KMS-11 (cell line): Measurements from ENCODE around the gene TOMT.
A peak's percentile ranks its signal among the peaks of the same experiment; 100 is the strongest.

Source experiments
- H2AFZ ChIP-seq: fragments of 200-600 bp; sonication (generic); 2 replicates; pipeline ENCODE4 v1.6.1; 2016; ENCODE audit warnings: antibody characterized with exemption, mixed run types, low read depth
- H3K27ac ChIP-seq: fragments of 200-600 bp; sonication (generic); 2 replicates; pipeline ENCODE4 v1.6.1; 2016; ENCODE audit warnings: mild to moderate bottlenecking, mixed run types
- H3K27me3 ChIP-seq: fragments of 200-600 bp; sonication (generic); 2 replicates; pipeline ENCODE4 v1.6.1; 2017; ENCODE audit warnings: mild to moderate bottlenecking, low read depth, mixed run types, moderate library complexity; ENCODE audit not compliant: insufficient read depth
- H3K36me3 ChIP-seq: fragments of 200-600 bp; sonication (generic); 2 replicates; pipeline ENCODE4 v1.6.1; 2017; ENCODE audit warnings: mild to moderate bottlenecking, mixed run types; ENCODE audit not compliant: insufficient read depth
- H3K4me1 ChIP-seq: fragments of 200-600 bp; sonication (generic); 2 replicates; pipeline ENCODE4 v1.6.1; 2016; ENCODE audit warnings: mild to moderate bottlenecking, low read depth, mixed run types; ENCODE audit not compliant: poor library complexity, severe bottlenecking
- H3K4me2 ChIP-seq: fragments of 200-600 bp; sonication (generic); 2 replicates; pipeline ENCODE4 v1.7.0; 2016; ENCODE audit warnings: mild to moderate bottlenecking, mixed run types
- H3K4me3 ChIP-seq: fragments of 200-600 bp; sonication (generic); IDR thresholded peaks from 2 replicates; pipeline ENCODE4 v1.6.1; 2017; ENCODE audit warnings: low read depth, low read length, mixed read lengths; ENCODE audit not compliant: insufficient read depth
- H3K79me2 ChIP-seq: fragments of 200-600 bp; sonication (generic); 2 replicates; pipeline ENCODE4 v1.6.1; 2016; ENCODE audit warnings: low read depth, mixed run types; ENCODE audit not compliant: insufficient read depth
- H3K9ac ChIP-seq: fragments of 200-600 bp; sonication (generic); 2 replicates; pipeline ENCODE4 v1.6.1; 2016; ENCODE audit warnings: mild to moderate bottlenecking, mixed run types
- H4K20me1 ChIP-seq: fragments of 200-600 bp; sonication (generic); 2 replicates; pipeline ENCODE4 v1.6.1; 2016; ENCODE audit warnings: mild to moderate bottlenecking, mixed run types; ENCODE audit not compliant: insufficient read depth
- CTCF ChIP-seq: fragments of 200-600 bp; sonication (generic); conservative IDR thresholded peaks from 2 replicates; pipeline ENCODE4 v1.6.1; 2017; ENCODE audit warnings: low read depth, mild to moderate bottlenecking, antibody characterized with exemption, low read length, moderate library complexity, mixed read lengths

The TOMT gene

GRCh38 chr11:72072348-72072747 lies 33.4 kb upstream of the TOMT start:
- Histone ChIP-seq H3K27me3 (no peaks in the 10 kb centered on the region), H3K9ac (no peak overlapping the region), H3K36me3 (no peaks in the 10 kb centered on the region), H2AFZ (no peak overlapping the region), H3K4me1 (peaks cover 72% of the 10 kb centered on the region), H3K27ac (no peak overlapping the region), H3K4me2 (peak overlapping the region; percentile 14; the same call in 1 of the 2 replicates), H3K79me2 (peaks cover 89% of the 10 kb centered on the region), H3K4me3 (no peak overlapping the region), H4K20me1 (no peaks in the 10 kb centered on the region)
- no peak for TF ChIP-seq CTCF

- no peaks in the 10 kb centered on the region for H3K27me3 ChIP-seq
- H3K4me2 ChIP-seq: no peak overlapping the region
- H3K79me2 ChIP-seq: peaks cover 97% of the 10 kb centered on the region
- TF ChIP-seq CTCF: no peak
- H3K4me3 ChIP-seq: no peak overlapping the region
- no peak overlapping the region for H2AFZ ChIP-seq
- H3K4me1 ChIP-seq: peaks cover 62% of the 10 kb centered on the region
- no peak overlapping the region for H3K9ac ChIP-seq
- H4K20me1 ChIP-seq: no peaks in the 10 kb centered on the region
- H3K27ac ChIP-seq: no peak overlapping the region; the same call in 1 of the 2 replicates
- H3K36me3 ChIP-seq: no peaks in the 10 kb centered on the region
Observed at GRCh38 chr11:72075109-72075508, 30.6 kb upstream of the TOMT start.

- H3K4me3 ChIP-seq: no peak overlapping the region
- peaks cover 91% of the 10 kb centered on the region for H3K79me2 ChIP-seq
- no peak overlapping the region for H3K4me2 ChIP-seq
- peaks cover 56% of the 10 kb centered on the region for H3K4me1 ChIP-seq
- no peak for TF ChIP-seq CTCF
- H3K9ac ChIP-seq: no peak overlapping the region
- H3K27ac ChIP-seq: no peak overlapping the region; the same call in 1 of the 2 replicates
- H3K36me3 ChIP-seq: no peaks in the 10 kb centered on the region
- no peaks in the 10 kb centered on the region for H3K27me3 ChIP-seq
- H4K20me1 ChIP-seq: no peaks in the 10 kb centered on the region
- H2AFZ ChIP-seq: no peak overlapping the region
Observed at GRCh38 chr11:72075756-72076155, 30.0 kb upstream of the TOMT start.

- no peak overlapping the region for H3K9ac ChIP-seq
- TF ChIP-seq CTCF: no peak
- no peak overlapping the region for H3K27ac ChIP-seq
- no peaks in the 10 kb centered on the region for H3K36me3 ChIP-seq
- H3K79me2 ChIP-seq: peaks cover 64% of the 10 kb centered on the region
- no peaks in the 10 kb centered on the region for H3K27me3 ChIP-seq
- H4K20me1 ChIP-seq: no peaks in the 10 kb centered on the region
- no peak overlapping the region for H3K4me3 ChIP-seq
- peaks cover 43% of the 10 kb centered on the region for H3K4me1 ChIP-seq
- peak overlapping the region; percentile 53 for H3K4me2 ChIP-seq
- no peak overlapping the region for H2AFZ ChIP-seq
Observed at GRCh38 chr11:72078477-72078876, 27.2 kb upstream of the TOMT start.
